OCI-LY3 (cell line): ENCODE measurements around the gene KCNA10.

Experiments used
- CTCF ChIP-seq: fragments of 200-600, 300-600 bp; sonication (generic); IDR thresholded peaks from 2 replicates; pipeline ENCODE4 v1.5.1; 2014; ENCODE audit warnings: antibody characterized with exemption, low read length, low read depth
- EZH2phosphoT487 ChIP-seq: fragments of 200-600 bp; shearing (Covaris generic); IDR thresholded peaks from 2 replicates; pipeline ENCODE4 v1.6.1; 2018; ENCODE audit warnings: antibody characterized with exemption, mixed run types, low read depth

- TF ChIP-seq CTCF (no peak), EZH2phosphoT487 (no peak)
Measured at GRCh38 chr1:110484801-110485200, 34.2 kb downstream of the KCNA10 start.
